Psoas muscle (tissue), 8 donors: Measurements from ENCODE around the gene RNFT1. TPM values are rescaled to one million over a fixed set of nuclear protein-coding genes. Genes with fewer than 3 reads are reported as not detected.
A peak's percentile ranks its signal among the peaks of the same experiment; 100 is the strongest.
"Not testable (repeated sequence)": the region's sequence is repeated elsewhere in the genome, so short reads cannot be mapped to it uniquely, and the experiment has no call there.

Source experiments
- ATAC-seq, 4 donors: fragments of 200-7000 bp; cut with Tn5 transposase; one replicate each; pipeline ENCODE4 v1.9.1; 2020; ENCODE audit warnings: moderate library complexity in 3 of 4, mild to moderate bottlenecking in 2 of 4
- DNase-seq, 2 donors: peaks; one replicate each; pipeline ENCODE4 v3.0.0-alpha.2; 2020
- H3K27ac ChIP-seq: fragments of 200-600 bp; one replicate; pipeline ENCODE4 v1.8.0; 2022
- H3K27me3 ChIP-seq, 3 donors: fragments of 200-600 bp in 1 of 3; one replicate each; pipeline versions ENCODE4 v1.6.1 to v1.8.0; 2013 to 2022; ENCODE audit warnings: low read length in 2 of 3, mild to moderate bottlenecking in 2 of 3, moderate library complexity in 1 of 3; ENCODE audit not compliant: insufficient read depth in 3 of 3
- H3K36me3 ChIP-seq, 2 donors: fragments of 200-600 bp in 1 of 2; one replicate each; pipeline versions ENCODE4 v1.6.1 to v1.8.0; 2013 to 2022; ENCODE audit warnings: low read depth in 1 of 2, mild to moderate bottlenecking in 1 of 2, moderate library complexity in 1 of 2; ENCODE audit not compliant: insufficient read depth in 1 of 2
- H3K4me1 ChIP-seq: fragments of 200-600 bp; one replicate; pipeline ENCODE4 v1.8.0; 2022
- H3K4me3 ChIP-seq: fragments of 200-600 bp; one replicate; pipeline ENCODE4 v1.8.0; 2022; ENCODE audit warnings: mild to moderate bottlenecking
- H3K9me3 ChIP-seq: fragments of 200-600 bp; one replicate; pipeline ENCODE4 v1.8.0; 2022
- CTCF ChIP-seq: fragments of 200-600 bp; IDR thresholded peaks from one replicate; pipeline ENCODE4 v1.8.0; 2022; ENCODE audit warnings: antibody characterized with exemption
- WGBS, 3 donors: extraction: QIAGEN DNeasy Blood & Tissue Kit; methylation state at CpG; one replicate each; pipeline versions ENCODE4 v1.1.6 to v1.1.7; 2013; 5-methylcytosine and 5-hydroxymethylcytosine counted together
- intact Hi-C, 2 donors: fragments of 100-400 bp; cut with DNase I; formaldehyde crosslinking; loops; one replicate each; pipeline versions ENCODE4 v1.11.0 to v1.14.2; 2022
- polyA plus RNA-seq, 3 donors: library from polyadenylated mRNA; stranded (reverse); fragments of 200-250 nt; gene quantifications; one replicate each; pipeline ENCODE4 v1.2.3, GENCODE V29; 2013
- total RNA-seq, 4 donors: library from RNA; stranded (reverse); fragmentation: NEBNext Ultra II Directional in 2 of 4; extraction: Animal tissue kit (Norgen Biotek cat#: 25700) in 2 of 4; gene quantifications; one replicate each; pipeline versions ENCODE4 v1.2.1 to v1.2.4, GENCODE V29; 2021 to 2023
- donor health status: healthy with polysubstance abuse.
- donor health status: DM: no; HTN: no; CAD: no; lungs with moderate emphysema.
- donor health status: Bipolar disorder and iron deficiency.
- donor health status: healthy.
- donor health status: DM: yes; HTN: yes; CAD: no.
- donor health status: DM: no; HTN: no; CAD: no.
- donor health status: DM: no; HTN: no; CAD: no.
- donor health status: DM: yes; HTN: yes; CAD: no.

Gene RNFT1
- total and polyA plus RNA-seq, 7 donors = 10.0 to 21.7 (median 11.8) TPM

- H3K27me3 ChIP-seq, DNase-seq, H3K4me1 ChIP-seq, H3K4me3 ChIP-seq, H3K9me3 ChIP-seq, ATAC-seq, H3K27ac ChIP-seq: not testable (repeated sequence)
- H3K36me3 ChIP-seq = peaks cover 0 to 95% of the 10 kb centered on the region in 2 donors
- intact Hi-C loops = loop anchor here in 1 of 2 donors (10.0 kb wide), 1 partner anchor 236 kb away; no protein-coding TSS in a partner anchor
- whole genome bisulfite sequencing, 3 donors = 96 to 99% (median 97%) methylated on average over 5 of the region's 5 CpGs
Measured at GRCh38 chr17:59920637-59921036, 43.9 kb downstream of the RNFT1 start.

DNA sequence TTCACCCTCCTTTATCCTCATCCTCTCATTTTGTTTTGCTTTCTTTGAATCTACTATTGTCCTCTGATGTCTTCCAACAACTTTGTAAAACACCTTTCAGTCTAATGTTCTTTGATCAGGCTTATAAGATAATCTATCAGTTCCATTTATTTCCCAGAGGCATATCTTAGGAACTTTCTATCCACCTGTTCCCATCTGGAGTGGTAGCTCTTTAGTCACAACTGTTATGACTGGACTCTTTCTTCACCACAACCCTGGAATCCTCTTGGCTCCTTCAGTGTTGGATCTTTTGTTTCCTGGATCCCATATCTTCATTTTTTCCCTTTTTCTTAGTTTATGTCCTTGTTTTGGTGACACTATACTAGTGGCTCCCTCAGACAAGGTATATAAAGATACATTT is 48.1 kb downstream of the RNFT1 start:
- Histone ChIP-seq H3K4me3 (no peak overlapping the region), H3K36me3 (peaks cover 2 to 94% of the 10 kb centered on the region in 2 donors), H3K9me3 (no peaks in the 10 kb centered on the region), H3K4me1 (no peaks in the 10 kb centered on the region), H3K27me3 (no peaks in the 10 kb centered on the region), H3K27ac (no peak overlapping the region)
- no peak for DNase-seq
- no peak for TF ChIP-seq CTCF
- ATAC-seq = no peak
- intact Hi-C loops = loop anchor here (5.0 kb wide), 2 partner anchors 41 to 121 kb away; no protein-coding TSS in a partner anchor

DNA sequence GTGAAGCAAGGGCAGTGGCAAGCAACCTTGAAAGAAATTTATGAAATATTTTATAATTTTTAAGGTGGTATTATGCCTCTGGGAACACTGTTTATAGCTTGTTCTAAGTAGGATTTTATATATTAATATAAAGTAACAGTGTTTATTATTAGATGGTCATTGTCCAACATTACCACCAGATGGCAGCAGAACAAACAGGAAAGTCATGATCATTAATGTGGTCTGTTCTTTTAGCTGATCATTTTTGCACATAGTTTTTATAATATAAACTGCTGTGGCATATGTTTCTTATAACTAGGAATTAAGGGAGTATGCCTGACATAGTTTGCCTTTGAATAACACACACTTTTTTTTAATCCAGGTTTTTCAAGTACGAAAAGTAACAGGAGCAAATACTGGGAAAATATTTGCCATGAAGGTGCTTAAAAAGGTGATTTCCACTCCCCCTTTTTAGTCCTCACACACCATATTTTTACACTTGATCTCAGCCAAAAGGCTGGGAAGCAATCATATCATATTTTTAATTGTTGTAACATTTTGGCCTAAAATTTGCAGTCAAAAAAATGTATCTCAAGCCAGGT is 50.2 kb downstream of the RNFT1 start:
- no peaks in the 10 kb centered on the region for H3K9me3 ChIP-seq
- H3K27me3 ChIP-seq = no peaks in the 10 kb centered on the region
- DNase-seq (no peak), ATAC-seq (peak in 3 of 4 donors; percentile 48 to 75 (median 56))
- peaks cover 2 to 86% of the 10 kb centered on the region in 2 donors for H3K36me3 ChIP-seq
- no peak overlapping the region for H3K4me3 ChIP-seq
- H3K4me1 ChIP-seq = no peaks in the 10 kb centered on the region
- 90 to 93% (median 91%) methylated on average over 1 of the region's 1 CpG for WGBS, 3 donors
- no peak overlapping the region for H3K27ac ChIP-seq
- intact Hi-C loops = loop anchor here in 1 of 2 donors (2.0 kb wide), 1 partner anchor 122 kb away; no protein-coding TSS in a partner anchor
- TF ChIP-seq CTCF = peak; percentile 67

GRCh38 chr17:59907467-59907866 is 57.1 kb downstream of the RNFT1 start:
- H3K27me3 ChIP-seq = no peaks in the 10 kb centered on the region
- H3K4me3 ChIP-seq = no peak overlapping the region
- ATAC-seq (no peak), DNase-seq (no peak)
- no peaks in the 10 kb centered on the region for H3K9me3 ChIP-seq
- WGBS, 3 donors = 83 to 87% (median 87%) methylated on average over 3 of the region's 3 CpGs
- H3K4me1 ChIP-seq = no peaks in the 10 kb centered on the region
- intact Hi-C loops = no loop called here
- H3K36me3 ChIP-seq = peaks cover 0 to 37% of the 10 kb centered on the region in 2 donors
- TF ChIP-seq CTCF = no peak
- H3K27ac ChIP-seq = no peak overlapping the region

- ATAC-seq = no peak
- DNase-seq = no peak
- H3K4me3 ChIP-seq = no peak overlapping the region
- TF ChIP-seq CTCF = no peak
- no peaks in the 10 kb centered on the region for H3K9me3 ChIP-seq
- intact Hi-C loops = no loop called here
- no peaks in the 10 kb centered on the region for H3K27me3 ChIP-seq
- WGBS, 3 donors = 89 to 96% (median 89%) methylated on average over 2 of the region's 2 CpGs
- H3K4me1 ChIP-seq = peaks cover 5% of the 10 kb centered on the region
- H3K36me3 ChIP-seq = peaks cover 0 to 22% of the 10 kb centered on the region in 2 donors
- H3K27ac ChIP-seq = no peak overlapping the region
Measured at GRCh38 chr17:59903455-59903854, 61.1 kb downstream of the RNFT1 start.

Other genes starting within 250 kb of the RNFT1 start
- gene TUBD1, start 71.8 kb downstream of the RNFT1 start, total RNA-seq = 1 to 10 TPM; 4.9 to 8.8 (median 6.9) TPM
- gene TUBD1, start 71.8 kb downstream of the RNFT1 start, polyA plus RNA-seq = 1 to 10 TPM; 4.7 to 8.0 (median 5.1) TPM
- 10 to 100 TPM; 26.6 to 56.0 (median 45.2) TPM for gene RPS6KB1, start 71.6 kb downstream of the RNFT1 start, total RNA-seq
- gene RPS6KB1, start 71.6 kb downstream of the RNFT1 start, polyA plus RNA-seq = 10 to 100 TPM; 10.6 to 35.8 (median 12.0) TPM
- gene HEATR6, start 114.2 kb upstream of the RNFT1 start, total RNA-seq = 10 to 100 TPM in 2 of 4 donors, 1 to 10 TPM in 2; 6.9 to 11.9 (median 10.0) TPM
- 1 to 10 TPM; 3.3 to 7.6 (median 6.7) TPM for gene HEATR6, start 114.2 kb upstream of the RNFT1 start, polyA plus RNA-seq
- 10 to 100 TPM in 3 of 4 donors, 1 to 10 TPM in 1; 8.9 to 13.6 (median 11.6) TPM for gene CA4, start 185.2 kb upstream of the RNFT1 start, total RNA-seq
- gene CA4, start 185.2 kb upstream of the RNFT1 start, polyA plus RNA-seq = 10 to 100 TPM; 10.2 to 16.6 (median 14.4) TPM